Ishikawa (cell line): ENCODE measurements around the gene MORF4L1.

Source experiments
- CEBPB ChIP-seq: IDR thresholded peaks from 2 replicates; pipeline ENCODE4 v1.6.1; 2012
- CREB1 ChIP-seq: IDR thresholded peaks from 2 replicates; pipeline ENCODE4 v1.6.1; 2012; ENCODE audit warnings: low read depth
- EGR1 ChIP-seq: IDR thresholded peaks from 2 replicates; pipeline ENCODE4 v1.6.1; 2012
- EP300 ChIP-seq: IDR thresholded peaks from 2 replicates; pipeline ENCODE4 v1.6.1; 2012; ENCODE audit warnings: borderline replicate concordance
- FOXM1 ChIP-seq: IDR thresholded peaks from 2 replicates; pipeline ENCODE4 v1.6.1; 2012; ENCODE audit warnings: low read depth, borderline replicate concordance
- MAX ChIP-seq: IDR thresholded peaks from 2 replicates; pipeline ENCODE4 v1.6.1; 2012
- NFIC ChIP-seq: IDR thresholded peaks from 2 replicates; pipeline ENCODE4 v1.6.1; 2012
- RAD21 ChIP-seq: IDR thresholded peaks from 2 replicates; pipeline ENCODE4 v1.6.1; 2012; ENCODE audit warnings: low read depth
- TAF1 ChIP-seq: IDR thresholded peaks from 2 replicates; pipeline ENCODE4 v1.6.1; 2012; ENCODE audit warnings: low read depth, mild to moderate bottlenecking
- TCF12 ChIP-seq: IDR thresholded peaks from 2 replicates; pipeline ENCODE4 v1.6.1; 2012; ENCODE audit warnings: low read depth
- TEAD4 ChIP-seq: IDR thresholded peaks from 2 replicates; pipeline ENCODE4 v1.6.1; 2012
- TF ChIP-seq, protein P1 (sequence below): IDR thresholded peaks from 2 replicates; pipeline ENCODE4 v1.6.1; 2012; ENCODE audit warnings: low read depth, mild to moderate bottlenecking
- TF ChIP-seq, protein P2 (sequence below): IDR thresholded peaks from 2 replicates; pipeline ENCODE4 v1.6.1; 2012

DNA sequence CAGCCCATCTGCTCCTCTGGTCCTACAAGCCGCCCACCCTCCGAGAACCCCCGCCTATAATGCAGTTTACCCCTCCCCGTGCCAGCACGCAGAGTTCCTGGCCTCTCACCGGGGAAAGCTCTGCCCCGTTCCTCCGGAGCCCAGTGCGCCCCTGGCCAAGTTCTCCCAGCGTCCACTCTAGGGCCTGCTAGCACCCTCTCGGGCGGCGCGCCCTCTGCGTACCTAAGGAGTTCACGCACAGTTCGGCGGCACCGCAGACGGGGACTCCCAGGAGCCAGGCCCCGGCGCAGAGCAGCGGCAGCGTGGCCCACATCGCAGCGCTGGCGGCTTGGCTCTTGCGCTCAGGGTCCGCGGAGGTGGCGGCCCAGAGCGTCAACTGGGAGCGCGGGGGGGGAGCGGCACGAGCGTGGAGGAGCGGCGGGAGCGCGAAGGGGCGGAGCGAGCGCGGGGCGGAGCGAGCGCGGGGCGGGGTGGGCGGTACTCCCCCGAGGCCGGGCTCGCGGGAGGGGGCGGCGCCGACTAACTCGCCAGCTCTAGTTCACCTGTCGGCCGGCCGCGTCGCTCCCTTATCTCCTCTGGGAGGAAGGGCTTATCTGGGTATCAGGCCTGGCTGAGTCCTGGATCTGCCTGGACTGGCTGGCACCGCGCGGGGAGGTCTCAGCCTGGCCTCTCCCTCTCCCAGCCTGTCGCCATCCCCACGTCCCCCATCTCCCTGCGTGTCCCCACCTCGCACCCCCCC lies 72.1 kb downstream of the MORF4L1 start, which contains the start of gene CTSH:
- no peak for TF ChIP-seq TAF1
- TF ChIP-seq, protein P1, sequence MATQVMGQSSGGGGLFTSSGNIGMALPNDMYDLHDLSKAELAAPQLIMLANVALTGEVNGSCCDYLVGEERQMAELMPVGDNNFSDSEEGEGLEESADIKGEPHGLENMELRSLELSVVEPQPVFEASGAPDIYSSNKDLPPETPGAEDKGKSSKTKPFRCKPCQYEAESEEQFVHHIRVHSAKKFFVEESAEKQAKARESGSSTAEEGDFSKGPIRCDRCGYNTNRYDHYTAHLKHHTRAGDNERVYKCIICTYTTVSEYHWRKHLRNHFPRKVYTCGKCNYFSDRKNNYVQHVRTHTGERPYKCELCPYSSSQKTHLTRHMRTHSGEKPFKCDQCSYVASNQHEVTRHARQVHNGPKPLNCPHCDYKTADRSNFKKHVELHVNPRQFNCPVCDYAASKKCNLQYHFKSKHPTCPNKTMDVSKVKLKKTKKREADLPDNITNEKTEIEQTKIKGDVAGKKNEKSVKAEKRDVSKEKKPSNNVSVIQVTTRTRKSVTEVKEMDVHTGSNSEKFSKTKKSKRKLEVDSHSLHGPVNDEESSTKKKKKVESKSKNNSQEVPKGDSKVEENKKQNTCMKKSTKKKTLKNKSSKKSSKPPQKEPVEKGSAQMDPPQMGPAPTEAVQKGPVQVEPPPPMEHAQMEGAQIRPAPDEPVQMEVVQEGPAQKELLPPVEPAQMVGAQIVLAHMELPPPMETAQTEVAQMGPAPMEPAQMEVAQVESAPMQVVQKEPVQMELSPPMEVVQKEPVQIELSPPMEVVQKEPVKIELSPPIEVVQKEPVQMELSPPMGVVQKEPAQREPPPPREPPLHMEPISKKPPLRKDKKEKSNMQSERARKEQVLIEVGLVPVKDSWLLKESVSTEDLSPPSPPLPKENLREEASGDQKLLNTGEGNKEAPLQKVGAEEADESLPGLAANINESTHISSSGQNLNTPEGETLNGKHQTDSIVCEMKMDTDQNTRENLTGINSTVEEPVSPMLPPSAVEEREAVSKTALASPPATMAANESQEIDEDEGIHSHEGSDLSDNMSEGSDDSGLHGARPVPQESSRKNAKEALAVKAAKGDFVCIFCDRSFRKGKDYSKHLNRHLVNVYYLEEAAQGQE = no peak
- peak; percentile 96 for TF ChIP-seq MAX
- TF ChIP-seq CREB1 = no peak
- no peak for TF ChIP-seq NFIC
- no peak for TF ChIP-seq TEAD4
- TF ChIP-seq CEBPB = no peak
- no peak for TF ChIP-seq EP300
- TF ChIP-seq RAD21 = no peak
- no peak for TF ChIP-seq TCF12
- TF ChIP-seq FOXM1 = no peak
- 0 out of 2 replicates have a peak, but pooled peaks have one; percentile 31 for TF ChIP-seq EGR1
- TF ChIP-seq, protein P2, sequence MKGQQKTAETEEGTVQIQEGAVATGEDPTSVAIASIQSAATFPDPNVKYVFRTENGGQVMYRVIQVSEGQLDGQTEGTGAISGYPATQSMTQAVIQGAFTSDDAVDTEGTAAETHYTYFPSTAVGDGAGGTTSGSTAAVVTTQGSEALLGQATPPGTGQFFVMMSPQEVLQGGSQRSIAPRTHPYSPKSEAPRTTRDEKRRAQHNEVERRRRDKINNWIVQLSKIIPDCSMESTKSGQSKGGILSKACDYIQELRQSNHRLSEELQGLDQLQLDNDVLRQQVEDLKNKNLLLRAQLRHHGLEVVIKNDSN = no peak
